Kidney tubule cell (primary cell): ENCODE results near the gene TCF21.
"Not testable (repeated sequence)": the region's sequence is repeated elsewhere in the genome, so short reads cannot be mapped to it uniquely, and the experiment has no call there.

Experiments used
- DNase-seq: peaks from one replicate; pipeline ENCODE4 v3.0.0-alpha.2; 2018; ENCODE audit warnings: low spot score

The TCF21 gene

DNA sequence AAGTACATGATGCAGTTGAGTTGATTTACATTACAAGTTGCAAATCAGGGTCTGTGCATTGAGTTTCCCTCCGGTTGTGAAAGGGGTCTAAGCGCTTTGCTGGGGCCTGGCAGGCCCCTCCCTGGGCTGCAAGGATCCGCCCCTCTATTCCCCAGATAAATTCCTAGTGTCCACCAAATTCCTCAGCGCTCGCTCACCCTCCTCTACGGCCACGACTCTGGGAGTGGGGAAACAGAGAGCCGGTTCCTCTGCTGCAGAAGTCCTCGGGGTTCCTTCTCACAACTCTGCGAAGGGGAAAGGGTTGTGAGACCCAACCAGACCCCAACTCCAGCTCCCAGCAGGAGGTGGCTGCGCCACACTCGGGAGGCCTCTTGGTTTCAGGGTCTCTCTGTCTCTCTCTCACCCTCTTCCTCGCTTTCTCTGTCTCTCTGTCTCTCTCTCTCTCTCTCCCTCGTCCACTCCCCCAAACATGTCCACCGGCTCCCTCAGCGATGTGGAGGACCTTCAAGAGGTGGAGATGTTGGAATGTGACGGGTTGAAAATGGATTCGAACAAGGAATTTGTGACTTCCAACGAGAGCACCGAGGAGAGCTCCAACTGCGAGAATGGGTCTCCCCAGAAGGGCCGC is at the start of gene TCF21:
TCF21 (plus strand) TSS at position 185 of the 628 bp plus-strand sequence; CDS start at position 470, 285 bp downstream.
- peak; percentile 33 for DNase-seq

DNA sequence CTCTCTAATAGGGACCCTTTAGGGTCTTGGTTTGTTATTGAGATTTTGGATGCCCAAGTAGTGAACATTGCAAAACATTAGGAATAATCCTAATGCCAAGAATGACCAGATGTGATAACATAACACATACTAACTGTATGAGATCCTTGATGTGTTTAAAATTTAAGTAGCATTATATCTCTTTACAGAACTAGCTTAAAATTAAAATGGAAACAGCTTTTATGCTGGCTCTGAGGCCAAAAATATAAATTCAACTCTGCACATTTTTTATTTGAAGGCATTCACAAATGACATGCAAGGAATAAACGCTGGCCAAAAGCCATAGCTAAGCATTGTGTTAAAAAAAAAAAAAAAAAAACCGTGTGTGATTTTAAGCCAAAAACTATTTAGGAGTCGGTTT is 47.7 kb upstream of the TCF21 start:
- DNase-seq = no peak

DNA sequence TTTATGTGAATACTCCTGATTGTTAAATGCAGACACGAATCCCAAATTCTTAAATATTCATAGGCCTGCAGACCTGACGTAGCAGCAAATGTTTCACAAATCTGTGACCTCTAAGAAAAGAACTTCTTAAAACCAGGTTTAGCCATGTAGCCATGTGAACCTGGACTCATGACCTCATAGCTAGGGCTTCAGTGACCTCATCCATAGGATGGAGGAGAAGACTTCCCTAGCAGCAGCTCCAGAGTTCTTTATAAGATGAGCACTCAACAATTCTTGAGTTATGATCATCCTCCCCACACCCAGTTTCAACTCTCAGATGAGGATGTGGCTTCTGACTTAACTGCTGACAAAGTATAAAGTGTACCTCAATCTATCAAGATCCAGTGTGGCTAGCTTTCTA is 45.8 kb upstream of the TCF21 start:
- no peak for DNase-seq

DNA sequence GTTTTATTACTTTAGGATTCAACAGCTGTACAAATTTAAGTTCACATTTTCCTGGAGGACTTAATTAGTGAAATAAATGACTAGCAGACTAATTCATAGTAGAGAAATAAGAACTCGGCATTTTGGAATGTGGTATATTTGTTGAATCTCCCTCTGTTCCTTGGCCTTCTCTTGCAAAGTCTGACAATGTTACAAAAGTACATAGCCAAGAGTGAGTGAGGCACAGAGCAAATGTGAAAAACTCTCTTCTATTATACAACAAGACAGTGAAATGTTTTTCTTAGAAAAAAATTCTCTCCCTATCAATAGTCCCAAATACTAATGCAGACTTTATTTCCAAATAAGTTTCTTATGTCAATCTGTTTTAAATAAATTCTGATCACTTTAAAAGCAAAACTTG is 44.2 kb upstream of the TCF21 start:
- no peak for DNase-seq

DNA sequence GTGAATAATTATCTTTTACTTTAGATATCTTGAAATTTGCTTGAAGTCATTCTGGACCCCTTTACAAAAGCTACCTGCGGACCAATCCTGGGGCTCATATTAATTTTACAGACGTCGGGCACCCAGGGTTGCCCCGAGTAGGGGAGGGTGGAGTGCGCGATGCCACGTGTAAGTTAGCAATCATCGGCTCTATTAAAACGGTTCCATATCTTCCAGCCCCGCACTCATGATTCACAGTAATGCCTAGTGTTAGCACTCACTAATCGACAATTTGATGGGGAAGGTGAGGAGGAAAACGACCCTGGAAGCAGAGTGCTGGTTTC is 34.9 kb upstream of the TCF21 start:
- DNase-seq = no peak

DNA sequence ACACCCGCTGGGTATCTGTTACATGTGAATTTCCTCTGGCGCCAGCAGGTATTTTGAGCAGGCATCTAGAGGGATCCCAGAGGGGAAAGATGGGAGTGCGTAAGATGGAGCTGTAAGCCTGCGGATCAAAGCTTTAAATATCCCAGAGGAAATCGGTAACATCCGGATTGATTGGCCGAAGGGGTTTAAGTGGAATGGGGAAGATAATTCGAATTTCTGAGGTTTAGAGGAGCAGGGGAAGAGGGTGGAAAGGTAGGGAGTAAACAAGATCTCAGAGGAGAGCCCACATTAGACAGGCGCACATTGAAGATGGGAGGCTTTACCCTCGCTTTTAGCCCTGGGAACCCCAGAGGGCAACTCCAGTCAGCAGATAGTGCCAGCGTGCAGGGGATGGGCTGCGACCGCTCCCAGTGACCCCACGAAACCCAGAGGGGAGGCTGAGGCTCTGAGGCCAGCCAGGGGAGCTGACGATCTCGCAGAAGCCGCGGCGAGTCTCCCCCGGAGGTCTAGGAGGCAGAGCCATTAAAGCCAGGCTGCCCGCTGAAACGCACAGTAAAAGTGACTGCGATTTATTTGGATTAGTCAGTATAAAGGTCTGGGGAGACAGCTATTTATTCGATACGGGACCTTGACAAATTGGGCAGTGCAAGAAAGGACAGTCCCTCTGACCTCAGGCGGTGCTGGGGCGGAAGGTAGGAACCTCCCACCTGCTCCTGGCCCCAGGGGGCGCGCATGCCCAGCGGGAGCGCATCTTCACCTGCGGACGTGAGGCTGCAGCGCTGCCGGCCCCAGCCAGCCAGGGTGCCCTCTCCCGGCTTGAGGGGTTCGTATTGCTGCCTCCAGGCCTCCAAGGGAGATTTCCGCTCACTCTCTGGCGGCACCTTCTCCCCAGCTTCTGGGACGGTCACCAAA is 34.3 kb upstream of the TCF21 start:
- DNase-seq = peak; percentile 24

DNA sequence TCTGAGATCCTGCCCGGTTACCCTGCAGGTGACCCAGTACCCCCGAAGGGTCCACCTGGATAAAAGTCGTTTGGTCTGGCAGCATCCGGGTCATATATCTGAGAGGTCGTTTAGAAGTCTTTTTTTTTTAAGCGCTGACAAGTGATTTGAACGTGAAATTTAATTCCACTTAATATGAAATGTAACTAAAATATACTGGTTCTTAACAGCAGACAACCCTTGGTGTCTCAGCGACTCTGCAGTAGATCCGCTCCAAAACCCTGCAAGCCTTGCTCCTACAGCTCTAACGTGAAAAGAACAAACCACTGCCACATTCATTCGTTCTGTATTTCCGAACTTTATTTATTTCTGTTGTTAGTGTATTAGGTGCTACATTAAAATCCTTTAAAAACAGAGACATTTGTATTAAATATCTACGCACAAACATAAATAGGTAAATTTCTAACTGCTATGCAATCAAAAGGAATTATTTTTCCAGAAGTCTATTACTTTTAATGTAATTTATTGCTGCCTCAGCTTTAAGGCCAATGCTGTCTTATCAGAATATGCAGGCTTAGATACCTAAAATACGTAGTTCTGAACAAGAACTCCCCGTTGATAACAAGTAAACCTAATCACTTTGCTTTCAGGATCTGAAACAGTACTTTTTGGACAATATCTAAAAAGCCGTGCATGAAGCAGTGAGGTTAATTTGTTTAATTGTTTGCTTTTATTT is 33.5 kb upstream of the TCF21 start:
- no peak for DNase-seq

DNA sequence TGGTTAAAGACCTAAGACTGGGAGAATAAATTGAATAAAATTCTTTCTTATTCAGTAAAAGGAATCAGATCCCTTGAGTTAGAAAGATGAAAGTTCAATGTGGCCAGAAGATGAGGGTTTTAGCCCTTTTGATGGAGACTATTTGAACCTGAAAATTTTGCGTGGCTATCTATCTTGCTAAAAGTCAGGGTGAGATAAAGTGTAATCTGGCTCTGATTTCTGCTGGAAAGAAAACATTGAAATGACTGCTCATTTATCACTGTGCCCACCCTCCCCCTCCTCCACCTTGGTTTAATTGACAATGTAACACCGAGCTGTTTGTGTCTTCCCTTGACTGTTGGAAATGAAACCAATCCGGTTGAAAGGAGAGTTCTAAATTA is 32.9 kb upstream of the TCF21 start:
- no peak for DNase-seq

DNA sequence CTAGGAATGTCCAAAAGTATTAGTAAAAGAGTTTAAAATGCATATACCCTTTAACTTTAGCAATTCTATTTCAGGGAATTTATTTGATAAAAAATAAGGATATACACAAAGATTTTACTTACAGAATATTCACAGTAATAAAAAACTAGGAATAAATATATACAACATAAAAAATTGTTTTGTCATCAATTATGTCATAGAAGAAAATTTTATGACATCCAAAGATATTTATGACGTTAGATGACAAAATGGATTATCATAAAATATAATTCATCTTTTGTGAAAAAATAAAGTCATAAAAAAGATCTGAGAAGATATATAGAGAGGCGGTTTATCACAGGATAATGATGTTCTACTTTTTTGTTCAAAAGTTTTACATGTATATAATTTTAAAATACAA is 32.0 kb upstream of the TCF21 start:
- DNase-seq = no peak

DNA sequence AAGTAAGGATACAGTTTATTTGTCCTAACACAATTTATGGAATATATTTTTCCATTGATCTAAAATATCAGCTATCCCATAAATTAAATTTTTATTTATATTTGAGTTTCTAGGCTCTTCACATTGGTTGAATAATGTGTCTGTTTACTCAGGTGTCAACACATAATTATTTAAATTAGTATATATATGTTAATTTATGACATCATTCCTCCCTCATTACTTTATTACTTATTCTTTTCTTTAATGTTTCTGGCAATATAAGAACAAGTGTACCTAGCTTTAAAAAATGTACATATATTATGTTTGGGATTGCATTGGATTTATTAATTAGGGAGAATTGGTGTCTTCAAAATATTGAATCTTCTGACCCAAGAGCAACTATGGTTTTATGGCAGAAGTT is 31.2 kb upstream of the TCF21 start:
- no peak for DNase-seq

DNA sequence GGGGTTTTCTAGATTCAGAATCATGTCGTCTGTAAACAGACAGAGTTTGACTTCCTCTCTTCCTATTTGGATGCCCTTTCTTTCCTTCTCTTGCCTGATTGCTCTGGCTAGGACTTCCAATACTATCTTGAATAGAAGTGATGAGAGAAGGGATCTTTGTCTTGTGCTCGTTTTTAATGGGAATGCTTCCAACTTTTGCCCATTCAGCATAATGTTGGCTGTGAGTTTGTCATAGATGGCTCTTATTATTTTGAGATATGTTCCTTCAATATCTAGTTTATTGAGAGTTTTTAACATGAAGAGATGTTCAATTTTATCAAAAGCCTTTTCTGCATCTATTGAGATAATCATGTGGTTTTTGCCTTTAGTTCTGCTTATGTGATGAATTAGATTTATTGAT is 27.6 kb upstream of the TCF21 start:
- not testable (repeated sequence) for DNase-seq

DNA sequence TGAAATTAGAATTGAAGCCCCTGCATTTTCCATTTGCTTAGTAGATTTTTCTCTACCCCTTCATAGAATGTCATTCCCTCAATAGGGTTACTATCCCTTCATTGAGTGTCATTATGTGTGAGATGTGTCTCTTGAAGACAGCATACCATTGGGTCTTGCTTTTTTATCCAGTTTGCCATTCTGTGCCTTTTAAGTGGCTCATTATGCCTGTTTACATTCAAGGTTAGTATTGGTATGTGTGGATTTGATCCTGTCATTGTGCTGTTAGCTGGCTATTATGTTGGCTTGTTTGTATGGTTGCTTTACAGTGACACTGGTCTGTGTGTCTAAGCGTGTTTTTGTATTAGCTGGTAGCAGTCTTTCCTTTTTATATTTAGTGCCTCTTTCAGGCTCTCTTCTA is 25.7 kb upstream of the TCF21 start:
- DNase-seq = no peak

DNA sequence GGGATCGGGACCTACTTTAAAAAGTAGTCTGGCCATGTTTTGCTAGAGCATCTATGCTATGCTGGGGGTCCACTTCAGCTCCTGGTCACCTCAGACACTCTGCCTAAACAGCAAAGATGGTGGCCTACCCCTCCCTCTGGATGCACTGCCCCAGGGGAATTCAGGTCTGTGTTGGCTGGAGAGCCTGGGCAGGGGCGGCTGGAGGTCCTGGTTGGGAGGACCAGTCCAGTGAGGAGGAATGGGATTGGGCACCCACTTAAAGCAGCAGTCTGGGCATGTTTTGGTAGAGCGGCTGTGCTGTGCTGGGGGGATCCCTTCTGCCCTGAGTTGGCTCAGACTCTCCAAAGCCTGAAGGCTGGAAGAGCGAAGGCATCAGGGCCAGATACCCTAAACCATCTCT is 23.2 kb upstream of the TCF21 start:
- no peak for DNase-seq

DNA sequence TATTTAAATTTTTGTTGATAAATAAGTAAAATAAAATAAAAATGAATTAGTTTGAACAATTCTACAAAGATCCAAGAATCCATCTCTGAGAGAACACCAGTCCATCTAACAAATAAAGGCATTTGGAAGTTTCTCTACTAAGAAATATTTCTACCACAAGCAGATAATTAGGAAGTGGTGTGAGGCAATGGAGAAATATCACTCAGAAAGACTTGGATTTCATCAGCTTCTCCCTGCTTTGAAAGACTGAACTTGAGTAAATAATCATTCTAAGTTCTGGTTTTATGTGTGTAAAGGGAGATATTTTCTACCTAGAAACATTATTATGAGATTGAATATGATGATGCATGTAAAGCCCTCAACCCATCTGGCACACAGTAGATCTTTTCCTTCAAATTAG is 17.8 kb upstream of the TCF21 start:
- DNase-seq = no peak

DNA sequence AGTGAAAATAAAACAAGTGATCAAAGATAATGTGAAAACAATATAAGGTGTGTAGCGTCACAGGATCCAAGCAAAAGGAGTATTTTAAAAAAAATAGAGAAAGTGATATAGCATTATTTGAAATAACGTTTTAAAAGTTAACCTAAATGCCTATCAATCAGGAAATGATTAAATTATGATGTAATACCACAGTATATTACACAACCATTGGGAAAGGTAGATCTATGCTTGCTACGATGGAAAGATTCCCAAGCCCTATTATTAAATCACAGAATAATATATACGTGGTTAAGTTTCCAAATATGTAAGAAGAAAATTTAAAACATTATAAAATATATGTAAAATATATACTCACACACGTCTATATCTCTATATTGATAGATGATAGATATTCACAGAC is 15.4 kb upstream of the TCF21 start:
- no peak for DNase-seq

DNA sequence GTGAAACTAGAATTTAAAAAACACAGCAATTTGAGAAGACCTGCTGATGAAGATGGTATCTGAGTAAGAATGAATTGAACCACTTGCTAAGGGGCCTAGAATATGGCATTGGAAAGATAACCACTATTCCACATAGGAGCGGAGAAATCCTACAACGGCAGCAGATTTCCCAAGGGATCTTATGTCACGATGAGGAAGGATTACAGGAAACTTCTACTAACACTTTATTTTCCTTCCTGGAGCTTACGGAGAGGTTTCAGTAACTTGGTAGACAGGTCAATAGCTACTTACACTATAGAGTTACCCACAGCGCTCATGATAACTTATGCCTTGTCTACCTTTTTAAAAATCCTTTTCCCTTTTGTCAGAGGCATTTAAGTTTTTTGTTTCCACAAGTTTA is 11.8 kb upstream of the TCF21 start:
- DNase-seq = no peak

DNA sequence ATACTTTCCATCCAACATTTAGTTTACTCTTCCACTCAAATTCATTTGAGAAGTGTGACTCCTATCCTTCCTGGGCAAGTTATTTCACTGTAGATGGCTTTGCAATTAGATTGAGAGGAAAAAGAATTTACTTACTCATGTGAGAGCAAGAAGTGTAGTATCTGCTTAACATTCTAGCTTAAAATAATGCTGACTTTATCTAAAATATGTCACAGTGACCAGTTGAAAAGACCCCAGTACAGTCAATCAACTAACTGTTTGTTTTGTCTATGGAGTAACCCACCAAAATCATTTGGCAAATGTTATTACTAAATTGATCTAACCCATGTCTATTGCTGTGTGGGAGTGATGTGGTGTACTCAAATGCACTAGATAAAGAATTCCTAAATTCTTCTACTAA is 8.9 kb upstream of the TCF21 start:
- no peak for DNase-seq

DNA sequence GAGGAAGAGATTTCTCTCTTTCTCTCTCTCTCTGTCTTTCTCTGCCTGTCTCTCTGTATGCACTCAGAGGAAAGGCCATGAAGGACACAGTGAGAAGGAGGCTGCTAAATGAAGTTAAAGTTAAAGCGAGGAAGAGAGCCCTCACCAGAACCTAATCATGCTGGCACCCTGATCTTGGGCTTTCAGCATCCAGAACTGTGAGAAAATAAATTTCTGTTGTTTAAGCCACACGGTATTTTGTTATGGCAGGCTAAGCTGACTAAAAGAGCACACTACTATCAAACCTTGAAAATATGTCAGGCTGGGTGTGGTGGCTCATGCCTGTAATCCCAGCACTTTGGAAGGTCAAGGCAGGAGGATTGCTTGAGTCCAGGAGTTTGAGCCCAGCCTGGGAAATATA is 8.0 kb upstream of the TCF21 start:
- DNase-seq = no peak

DNA sequence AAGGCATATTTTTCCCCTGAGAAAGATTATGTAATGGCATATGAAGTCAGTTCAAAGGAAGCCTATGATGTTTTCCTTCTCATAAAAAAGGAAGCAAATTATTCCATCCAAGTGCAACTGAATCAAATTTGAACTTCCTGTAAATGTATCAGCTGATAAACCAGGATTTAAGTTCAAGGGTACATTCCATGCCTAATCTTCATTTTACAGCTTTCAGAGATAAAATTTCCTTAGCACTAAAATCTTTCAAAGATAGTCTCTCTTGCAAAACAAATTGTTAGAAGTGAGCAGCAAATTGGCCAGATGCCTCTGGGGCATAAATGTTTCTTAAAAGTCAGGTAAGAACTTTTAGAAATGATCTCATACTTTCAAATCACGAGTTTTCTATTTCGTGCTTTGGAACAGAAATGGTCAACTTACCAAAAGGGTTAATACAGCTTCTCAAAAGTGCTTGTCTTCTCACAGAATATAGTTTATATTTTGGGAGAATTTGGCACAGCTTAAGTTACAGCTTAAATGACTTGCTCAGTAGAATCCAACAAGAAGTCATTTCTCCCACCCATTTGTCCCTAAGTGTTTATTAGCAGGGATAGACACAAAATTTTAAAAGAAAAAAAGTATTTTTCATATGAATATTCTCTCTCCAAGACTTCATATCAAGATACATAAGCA is 2.7 kb upstream of the TCF21 start:
- no peak for DNase-seq

DNA sequence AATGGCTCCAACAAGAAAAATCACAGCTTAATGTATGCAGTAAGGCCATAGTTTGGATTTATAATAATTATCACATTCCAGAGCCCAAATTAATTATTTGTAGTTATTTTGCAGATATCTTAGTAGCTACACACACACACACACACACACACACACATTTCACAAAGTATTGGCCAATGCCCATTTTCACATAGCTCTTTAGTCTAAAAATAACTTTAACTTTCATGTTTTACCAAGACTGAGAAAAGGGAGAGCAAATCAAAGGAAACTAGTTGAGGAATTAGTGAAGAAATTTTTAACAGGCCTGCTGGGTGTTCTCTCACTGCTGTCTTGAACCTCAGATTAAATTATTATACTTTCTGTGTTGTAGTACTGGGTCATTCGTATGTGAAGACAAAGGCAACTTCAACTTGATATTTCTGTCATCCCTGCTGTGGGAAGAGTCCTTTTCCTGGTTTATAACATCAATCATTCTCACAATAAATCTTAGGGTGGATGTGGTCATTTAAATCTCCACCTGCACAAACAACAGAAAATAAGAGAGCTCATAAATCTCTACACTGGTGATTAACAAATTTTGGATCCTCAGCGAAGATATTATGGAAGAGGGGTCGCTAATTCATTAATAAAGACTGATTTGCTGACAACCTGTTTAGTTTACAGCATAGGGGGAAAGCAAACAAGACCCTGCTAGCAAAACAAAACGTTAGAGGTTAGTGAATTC is 1.6 kb upstream of the TCF21 start:
- DNase-seq = no peak

DNA sequence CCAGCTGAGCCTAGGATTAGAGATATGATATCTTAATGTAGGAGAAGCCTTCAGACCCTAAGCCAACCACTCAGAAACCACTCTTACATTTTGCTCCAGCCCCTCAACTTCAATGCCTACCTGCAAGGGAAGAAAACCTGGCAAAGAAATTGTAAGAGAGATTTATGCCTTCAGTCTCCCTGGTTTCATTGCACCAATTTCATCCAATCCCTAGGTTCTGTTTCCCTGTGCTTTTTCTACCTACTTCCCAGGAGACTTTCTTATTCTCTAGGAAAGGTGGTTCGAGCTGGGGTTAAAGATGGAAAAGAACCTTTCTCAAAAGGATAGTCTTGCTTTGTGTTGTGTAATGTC is 1.1 kb upstream of the TCF21 start:
- no peak for DNase-seq
